GM18507 (cell line): ENCODE measurements around the gene HAND1.

Experiments
- DNase-seq: peaks from one replicate; pipeline ENCODE4 v3.0.0; 2011; ENCODE audit warnings: low read depth; ENCODE audit not compliant: insufficient read length; ENCODE audit errors: extremely low spot score
- FAIRE-seq: peaks from 2 replicates; lab custom pipeline; 2011; peaks lifted over from hg19 to GRCh38; lab: Jason Lieb, UNC

Gene HAND1

DNA sequence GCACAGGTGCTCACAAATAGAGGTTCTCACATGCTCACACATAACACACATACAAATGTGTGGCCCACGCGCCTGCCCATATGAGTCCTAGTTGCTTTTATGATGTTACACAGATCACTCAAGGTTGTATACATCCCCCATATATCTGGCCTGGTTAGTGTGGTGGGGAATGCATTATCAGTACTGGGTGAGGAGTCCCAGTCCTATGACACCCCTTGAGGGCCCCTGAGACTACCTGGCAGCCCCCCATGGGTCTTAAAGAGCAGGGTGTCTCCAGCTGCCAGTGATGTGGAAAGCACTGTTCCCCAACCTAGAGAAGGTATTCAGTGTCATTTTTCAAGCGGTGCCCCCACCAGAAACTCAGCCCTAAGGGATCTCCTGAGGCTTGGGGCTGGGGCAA is 2.8 kb upstream of the HAND1 start:
- FAIRE-seq, result no peak
- DNase-seq, result no peak

DNA sequence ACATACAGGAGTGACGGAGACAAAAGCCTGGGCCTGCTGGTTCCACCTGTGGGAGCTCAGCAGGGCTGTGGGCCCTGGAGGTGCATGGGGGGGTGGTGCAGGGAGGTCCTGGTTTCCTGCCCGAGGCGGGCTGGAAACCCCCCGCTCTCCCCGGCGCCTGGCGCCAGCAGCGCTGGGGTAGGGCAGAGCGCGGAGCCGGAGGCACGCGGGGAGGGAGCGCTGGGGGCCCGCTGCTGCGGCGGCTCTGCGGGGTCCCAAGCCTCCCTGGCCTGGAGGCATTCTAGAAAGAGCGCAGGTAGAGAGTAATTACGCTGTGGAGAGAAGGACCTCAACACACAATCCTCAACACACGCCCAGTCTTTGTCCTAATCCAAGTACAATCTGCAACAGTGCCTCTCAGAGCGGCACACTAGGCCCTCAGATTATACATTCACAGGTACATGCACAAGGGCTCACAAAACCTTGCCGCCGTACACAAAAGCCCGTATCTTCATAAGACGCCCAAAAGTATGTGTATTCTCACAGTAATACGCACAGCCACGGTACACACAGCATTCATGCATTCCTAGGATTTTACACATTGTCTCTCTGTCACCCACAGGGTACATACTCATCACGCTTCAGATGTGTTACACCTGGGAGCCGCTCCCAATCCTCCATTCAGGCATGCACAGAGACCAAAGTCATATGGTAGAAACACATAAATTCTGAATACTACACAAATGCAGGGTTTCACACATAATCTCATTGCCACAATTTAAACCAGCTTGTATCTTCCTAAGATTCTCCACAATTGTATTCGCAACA is 2.1 kb upstream of the HAND1 start:
- no peak for DNase-seq
- no peak for FAIRE-seq

DNA sequence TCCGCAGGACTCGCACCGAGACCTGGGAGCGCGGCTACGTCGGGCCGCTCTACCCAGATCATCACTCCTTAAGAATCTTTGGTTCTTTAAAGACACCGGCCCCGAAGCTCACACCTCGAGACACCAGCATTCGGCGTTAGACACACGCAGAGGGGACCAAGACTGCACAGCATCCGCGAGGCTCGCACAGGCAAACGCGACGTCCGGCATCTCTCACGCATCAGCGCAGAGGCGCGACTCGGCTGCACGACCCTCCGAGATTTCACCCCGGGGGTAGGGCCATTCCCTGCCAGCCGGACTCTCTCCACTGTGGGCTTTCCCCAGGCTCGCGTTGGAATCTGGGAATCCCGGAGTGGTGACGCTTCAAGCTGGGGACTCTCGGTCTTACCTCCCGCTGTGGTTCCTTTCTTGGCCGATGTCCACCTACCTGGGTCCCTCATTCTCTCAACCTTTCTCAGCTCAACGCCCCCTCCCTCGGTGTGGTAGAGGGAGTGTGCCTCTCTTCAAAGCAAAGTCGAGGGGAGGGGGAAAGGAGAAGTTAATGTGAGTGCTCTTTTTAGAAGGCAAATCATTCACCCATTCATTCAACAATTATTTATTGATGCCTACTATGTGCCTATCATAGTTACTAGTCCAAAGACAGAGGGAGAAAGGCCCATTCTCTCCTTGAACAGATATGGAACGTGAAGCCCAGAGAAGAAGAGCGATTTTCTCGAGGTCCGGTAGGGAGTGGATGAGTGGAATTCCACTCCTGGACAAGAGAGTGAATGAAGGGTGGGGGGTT is 1.3 kb upstream of the HAND1 start:
- FAIRE-seq (no peak), DNase-seq (no peak)

DNA sequence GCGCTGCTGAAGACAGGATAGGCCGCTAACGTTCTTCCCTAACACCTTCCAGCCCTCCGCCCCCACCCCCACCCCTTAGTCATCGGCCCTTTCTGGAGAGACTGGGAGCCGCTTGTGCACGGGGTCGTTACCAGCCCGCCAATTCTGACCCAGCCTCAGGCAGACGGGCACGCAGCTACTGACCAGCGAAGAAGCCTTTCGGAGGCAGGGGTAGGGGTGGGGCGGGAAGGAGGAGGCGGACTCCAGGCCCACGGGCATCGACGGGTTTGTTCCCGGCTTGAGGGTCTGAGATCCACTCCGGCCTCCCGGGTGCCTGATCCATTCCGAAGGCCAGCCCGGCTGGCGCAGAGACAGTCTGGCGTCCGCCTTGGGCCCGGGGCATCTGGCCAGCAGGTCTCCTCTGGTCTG is 729 bp upstream of the HAND1 start:
- no peak for FAIRE-seq

DNA sequence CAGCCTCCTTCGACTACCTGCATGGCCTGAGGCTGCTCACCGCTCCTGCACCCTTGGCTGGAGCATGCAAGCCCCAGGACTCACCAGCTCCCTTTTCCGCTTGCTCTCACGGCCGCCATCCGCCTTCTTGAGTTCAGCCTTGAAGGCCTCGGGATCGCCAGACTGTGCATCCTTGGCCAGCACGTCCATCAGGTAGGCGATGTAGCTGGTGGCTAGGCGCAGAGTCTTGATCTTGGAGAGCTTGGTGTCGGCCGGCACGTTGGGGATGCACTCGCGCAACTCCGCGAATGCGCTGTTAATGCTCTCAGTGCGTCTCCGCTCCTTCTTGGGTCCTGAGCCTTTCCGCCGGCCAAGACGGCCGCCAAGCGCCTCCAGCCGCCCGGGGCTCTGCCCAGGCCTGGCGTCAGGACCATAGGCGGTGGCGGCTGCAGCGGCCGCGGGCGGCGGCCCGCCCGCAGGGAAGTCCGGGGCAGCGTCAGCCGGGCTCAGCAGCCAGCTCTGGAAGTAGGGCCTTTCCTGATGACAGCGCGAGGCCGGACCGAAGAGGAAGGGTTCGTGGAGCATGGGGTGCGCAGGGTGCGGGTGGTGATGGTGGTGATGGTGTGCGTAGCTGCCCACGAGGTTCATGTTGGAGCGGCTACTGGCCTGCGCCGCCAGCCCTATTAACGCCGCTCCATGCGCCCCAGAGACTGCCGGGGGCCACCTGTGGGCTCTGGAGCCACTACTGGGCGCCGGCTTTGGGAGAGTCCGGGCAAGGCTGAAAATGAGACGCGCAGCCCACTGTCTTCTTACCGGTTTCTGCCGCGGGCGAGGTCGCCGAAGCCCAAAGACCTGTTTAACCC is 424 bp downstream of the HAND1 start:
- DNase-seq, result no peak
- FAIRE-seq, result no peak

More for the DNA sequence above, 729 bp upstream of the HAND1 start:
- DNase-seq, result no peak

DNA sequence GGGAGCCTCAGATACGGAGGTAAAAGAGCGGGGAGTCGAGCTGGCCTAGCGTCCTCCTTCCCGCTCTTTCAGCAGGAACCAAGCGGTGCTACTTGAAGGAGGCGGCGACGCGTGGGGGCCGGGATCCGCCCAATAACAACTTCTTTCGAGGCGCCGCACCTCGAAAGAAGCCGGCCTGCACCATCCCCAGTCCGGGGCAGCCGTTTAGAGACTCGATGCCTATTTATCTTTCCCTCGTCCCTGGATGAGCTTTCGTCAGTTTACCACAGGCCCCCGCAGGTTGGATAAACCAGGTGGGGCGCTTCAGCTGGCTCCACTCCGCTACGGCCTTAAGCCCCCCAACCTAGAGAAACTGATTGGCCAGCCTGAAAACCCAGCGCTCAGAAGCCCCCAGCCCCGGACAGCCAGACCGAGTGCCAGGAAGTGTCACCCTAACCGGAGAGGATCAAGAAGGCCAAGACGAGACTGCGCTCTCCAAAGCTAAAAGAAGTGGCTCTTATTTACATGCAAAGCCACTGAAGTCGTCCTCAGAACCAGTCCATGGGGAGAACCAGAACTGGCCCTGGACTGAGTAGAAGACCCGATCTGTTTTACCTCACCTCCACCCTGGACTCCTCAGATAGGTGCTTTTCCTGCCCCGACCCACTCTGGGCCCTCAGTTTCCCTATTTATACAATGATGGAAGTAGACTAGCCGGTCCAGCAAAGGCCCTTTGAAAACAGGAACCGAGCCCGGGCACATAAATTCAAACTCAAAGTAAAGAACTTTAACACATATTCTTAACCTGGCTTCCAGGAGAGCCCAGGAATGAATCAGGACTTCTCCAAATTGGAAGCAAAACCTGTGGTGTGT is 1.4 kb downstream of the HAND1 start:
- no peak for DNase-seq
- no peak for FAIRE-seq

DNA sequence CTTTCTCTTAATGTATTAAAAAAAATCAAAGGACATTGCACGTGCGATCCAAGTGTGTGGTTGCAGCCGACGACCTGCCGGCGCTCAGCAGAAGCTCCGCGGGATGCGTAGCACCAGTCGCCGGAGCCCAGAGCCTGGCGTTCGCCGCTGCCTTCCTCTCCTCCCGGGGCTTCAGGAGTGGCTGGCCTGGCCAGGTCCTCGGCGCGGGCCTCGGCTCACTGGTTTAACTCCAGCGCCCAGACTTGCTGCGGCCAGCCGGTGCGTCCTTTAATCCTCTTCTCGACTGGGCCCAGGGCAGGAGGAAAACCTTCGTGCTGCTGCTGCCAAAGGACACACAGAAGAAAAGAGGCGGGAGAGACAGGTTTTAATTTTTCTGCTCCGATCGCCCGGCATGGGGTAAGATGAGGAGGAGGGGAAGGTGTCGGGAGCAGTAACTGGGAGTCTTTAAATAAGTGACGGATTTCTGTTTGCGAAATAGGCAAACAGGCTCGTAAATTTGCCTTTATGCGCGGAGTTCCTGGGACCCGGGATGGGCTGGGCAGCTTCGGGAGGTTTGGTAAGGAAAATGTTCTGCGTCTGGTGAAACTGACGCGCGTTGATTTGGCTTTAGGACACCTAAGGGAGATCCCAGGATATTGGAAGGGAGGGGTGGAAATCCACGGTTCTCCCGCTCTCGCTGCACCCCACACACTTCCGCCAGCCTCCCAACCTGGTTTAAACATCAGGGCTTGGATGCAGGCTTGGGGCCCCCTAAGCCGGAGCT is 2.3 kb downstream of the HAND1 start:
- FAIRE-seq (no peak), DNase-seq (no peak)

DNA sequence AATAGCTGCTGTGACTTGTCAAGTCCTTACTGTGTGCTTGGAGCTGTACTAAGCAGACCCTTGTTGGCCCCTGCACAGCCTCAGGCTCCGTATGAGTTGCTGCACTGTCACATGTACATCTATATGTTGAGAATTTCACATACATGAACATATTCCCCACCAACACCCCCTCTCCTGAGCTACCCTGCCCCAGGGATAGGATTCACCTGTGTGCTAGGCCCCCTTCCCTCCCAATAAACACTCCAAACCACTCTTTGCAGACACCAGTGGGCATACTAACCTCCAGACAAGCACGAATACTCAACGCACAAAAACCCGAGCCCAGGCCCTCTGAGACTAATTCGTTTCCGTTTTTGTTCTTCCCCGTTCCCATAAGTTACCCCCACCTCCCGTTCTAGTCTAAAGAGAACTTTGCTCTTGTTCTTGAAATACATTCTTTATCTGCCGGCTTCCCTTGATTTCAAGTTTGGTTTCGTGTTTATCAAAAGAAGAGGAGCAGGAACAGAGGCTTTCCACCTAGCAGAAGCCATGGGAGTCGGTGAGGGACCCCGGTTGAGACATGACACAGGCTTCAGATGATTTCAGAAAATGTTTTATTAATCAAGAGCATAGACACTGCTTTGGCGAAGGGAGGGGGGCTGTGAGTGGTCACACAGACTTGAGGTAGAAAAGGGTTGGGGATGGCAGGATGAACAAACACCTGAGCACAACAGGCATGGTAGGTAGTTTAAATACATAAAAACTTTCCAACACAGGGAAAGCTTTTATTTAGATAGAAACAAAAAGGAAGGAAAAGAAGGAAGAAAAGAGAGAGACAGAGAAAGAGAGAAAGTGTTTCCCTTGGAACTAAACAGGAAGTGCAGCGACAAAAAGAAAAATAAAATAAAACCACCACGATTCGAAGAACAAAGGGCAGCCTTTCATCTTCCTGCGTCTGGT is 3.4 kb downstream of the HAND1 start:
- FAIRE-seq (no peak), DNase-seq (no peak)

DNA sequence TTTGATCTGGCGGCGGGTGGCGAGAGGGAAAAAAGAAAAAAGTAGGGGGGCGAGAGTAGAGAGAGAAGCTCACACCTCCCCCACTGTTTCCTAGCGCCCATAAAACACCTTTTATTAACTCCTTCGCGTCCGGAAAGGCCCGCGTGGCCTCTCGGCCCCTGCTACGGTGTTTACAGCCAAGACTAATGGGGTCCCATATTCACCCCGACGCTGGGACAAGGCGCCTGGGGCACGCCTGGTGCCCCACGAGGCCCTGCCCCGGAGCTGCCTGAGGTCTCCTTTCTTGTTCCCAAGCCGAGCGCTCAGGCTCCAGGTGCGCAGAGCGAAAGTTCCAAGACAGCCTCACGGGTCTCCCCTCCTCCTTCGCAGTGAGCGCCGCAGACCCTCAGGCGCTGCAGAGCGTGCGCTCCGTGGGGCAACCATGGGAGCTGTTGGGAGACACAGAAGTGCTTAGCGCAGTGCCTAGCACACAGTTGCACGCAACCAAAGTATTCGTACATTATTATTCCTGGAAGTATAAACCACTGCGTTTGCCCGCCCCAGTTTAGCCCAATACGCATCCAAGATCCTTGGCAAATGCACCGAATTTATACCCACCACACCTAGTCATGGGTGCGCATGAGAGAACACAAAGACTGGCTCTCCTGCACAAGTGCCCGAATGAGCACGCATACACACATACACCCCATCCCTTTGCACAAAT is 4.3 kb downstream of the HAND1 start:
- FAIRE-seq, result no peak

DNA sequence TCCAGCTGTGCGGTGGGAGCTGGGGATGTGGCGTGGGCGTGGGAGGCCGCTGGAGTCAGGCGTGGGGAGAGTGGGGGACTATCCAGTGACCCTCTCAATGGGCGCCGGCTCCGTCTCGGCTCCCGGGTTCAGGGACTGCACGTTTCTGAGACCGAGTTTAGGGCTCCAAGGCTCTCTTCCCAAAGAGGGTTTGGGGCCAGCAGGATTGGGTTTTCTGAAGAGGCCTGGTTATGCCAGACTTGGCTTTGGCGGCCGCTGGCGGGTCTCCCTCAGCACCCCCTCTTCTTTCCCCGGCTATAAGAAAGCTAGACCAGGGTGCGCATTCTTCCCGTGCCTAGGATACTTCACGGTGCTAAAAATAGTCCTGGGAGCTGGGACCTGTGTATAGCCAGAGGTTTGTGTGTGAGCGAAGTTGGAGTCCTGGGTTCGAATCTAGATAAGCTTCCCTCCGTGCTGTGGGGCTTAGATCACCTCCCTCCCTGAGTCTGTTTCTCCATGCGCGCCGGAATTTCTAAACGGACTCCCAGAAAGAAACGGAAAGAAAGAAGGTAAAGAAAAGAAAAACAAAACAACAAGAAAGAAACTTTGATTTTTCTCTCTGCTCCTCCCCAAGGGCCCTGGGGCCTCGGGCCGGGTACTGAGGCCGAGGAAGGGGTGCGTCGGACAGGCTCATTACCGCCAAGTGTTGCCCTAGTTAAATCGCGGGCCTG is 5.0 kb downstream of the HAND1 start:
- FAIRE-seq (no peak), DNase-seq (no peak)

More for the DNA sequence above, 4.3 kb downstream of the HAND1 start:
- DNase-seq, result no peak

DNA sequence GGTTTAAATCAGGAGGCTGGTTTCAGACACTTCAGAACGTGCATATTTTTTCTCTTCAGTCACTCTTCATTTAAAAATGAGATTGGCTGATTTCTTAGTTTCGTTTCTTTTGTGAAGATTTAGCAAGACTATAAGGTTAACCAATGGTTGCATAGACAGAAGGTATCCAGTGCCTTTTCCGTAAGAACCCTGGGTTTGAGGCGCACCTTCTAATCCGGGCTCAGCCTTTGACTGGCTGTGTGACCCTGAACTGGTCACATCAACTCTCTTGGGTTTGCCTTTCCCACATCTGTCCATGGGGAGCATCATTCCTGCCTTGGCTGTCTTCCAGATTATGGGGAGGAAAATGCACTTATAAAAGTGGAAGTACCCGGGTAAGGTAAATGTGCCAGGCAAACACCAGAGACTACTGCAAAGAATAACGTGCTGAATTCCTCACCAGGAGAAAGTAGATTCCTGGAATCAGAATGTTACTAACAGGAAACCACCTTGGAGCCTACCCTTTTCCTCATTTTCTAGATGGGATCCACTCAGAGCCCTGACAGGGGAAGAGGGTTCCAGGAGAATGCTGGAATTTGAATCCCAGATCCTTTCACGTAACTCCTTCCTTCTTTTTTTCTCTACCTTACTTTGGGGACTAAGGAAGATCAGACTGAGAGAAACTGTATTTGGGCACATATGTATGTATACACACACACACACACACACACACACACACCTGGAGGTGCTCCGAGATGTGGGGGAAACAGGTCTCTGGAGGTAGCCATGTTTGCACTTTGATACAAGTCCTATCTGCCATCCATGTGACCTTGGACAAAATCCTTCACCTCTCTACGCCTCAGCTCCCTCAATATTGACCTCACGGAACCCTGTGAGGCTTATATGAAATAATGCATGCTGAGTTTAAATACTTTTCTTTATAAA is 6.8 kb downstream of the HAND1 start:
- no peak for FAIRE-seq
- DNase-seq, result no peak

DNA sequence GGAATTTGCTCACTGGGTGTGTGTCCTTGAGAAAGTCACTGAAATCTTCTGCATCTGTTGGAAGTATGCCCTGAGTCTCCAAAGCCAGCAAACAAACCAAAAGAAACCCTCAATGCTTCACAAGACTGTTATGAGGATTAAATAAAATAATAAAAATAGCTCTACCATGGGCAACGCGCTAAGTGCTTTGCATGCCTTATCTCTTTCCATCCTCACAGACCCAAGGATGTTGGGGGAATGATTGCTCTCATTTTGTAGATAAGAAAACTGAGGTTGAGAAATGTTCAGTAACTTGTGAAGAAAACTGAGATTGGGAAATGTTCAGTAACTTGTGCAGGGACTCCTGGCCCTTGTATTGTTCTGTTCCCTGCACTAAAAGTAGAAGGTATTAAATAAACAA is 7.9 kb downstream of the HAND1 start:
- FAIRE-seq, result no peak

DNA sequence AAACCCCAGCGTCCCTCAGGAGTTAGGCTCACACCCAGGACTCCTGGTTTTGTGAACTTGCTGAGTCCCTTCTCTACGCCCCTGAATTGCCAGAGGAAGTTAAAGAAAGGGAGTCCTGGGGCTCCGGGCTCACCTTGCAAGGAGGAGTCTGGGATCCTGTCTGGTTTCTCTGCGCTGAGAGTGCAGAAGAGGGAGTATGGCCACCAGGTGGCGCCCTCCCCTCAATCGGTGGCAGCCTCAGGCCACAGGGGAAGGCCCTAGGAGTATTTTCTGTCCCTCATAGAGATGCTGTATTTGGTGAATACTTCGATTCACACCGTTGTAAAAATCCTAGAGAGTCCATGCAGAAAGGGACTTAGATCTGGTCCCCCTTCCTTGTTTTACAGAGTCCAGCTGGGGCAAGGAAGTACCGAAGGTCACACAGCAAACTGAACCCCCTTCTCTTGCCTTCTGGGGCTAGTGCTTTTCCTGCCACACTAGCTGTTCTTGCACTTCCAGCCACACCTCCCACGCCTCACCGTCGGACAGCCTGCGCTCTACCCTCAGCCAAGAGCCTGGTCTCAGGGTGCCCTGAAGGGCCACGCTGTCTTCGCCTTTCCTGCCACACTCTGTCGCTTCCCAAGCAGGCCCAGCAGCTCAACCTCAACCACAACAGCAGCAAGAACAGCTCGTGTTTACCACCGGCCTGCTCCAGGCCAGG is 10.2 kb downstream of the HAND1 start:
- FAIRE-seq (peak; percentile 86), DNase-seq (peak; percentile 81)

More for the DNA sequence above, 7.9 kb downstream of the HAND1 start:
- DNase-seq, result no peak

DNA sequence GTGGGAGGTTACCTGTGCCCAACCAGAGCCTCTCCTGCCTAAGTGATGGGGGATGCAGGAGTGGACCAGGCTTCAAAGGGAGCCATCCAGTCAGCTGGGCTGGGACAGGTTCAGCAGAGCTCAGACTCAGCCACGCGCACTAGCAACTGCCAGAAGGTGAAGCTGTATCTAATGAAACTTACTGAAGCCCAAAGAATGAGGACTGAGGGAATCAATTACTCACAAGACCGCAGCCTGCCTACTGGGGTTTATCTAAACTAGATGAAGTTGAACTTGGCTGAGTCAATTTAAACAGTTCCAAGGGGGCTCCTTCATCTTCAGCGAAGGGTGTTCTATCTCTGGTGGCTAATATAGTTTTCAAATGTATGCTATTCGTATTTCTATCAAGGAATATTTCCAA is 11.4 kb downstream of the HAND1 start:
- FAIRE-seq (no peak), DNase-seq (no peak)

DNA sequence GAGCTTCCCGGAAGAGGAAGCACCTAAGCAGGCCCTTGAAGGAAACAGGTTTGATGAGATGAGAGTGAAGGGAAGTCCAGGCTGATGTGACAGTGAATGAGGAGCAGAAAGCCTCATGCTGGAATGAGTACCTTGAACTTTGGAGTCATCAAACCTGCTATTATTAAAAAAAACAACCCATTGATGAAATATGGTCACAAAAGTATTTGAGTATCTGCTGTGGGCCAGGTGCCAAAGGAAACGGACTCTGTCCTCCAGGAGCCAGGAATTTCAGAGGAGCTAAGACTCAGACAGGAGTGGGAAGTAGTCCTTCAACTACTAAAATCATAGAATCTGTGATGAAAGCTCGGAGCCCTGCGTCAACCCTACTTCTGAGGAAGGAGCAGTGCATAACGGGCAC is 11.9 kb downstream of the HAND1 start:
- no peak for FAIRE-seq

More for the DNA sequence above, 11.9 kb downstream of the HAND1 start:
- DNase-seq, result no peak
